ENCODE data around the gene BORA. TPM values are rescaled to one million over a fixed set of nuclear protein-coding genes. Genes with fewer than 3 reads are reported as not detected.

Gene BORA
- total RNA-seq (2016; rRNA removed; fragmentation: Illumina TruSeq; extraction: Trizol) (17.4 and 29.3 TPM in 2 replicates), polyA plus RNA-seq (2011; rRNA removed) (3.1 and 4.0 TPM in 2 replicates), polyA minus RNA-seq (2011; rRNA and poly(A)+ RNA removed; ENCODE audit: low replicate concordance) (2.1 and 4.9 TPM in 2 replicates), Bru-seq, nascent RNA (percentile 67 among the genes with signal in this experiment), BruChase-seq, experiment 1, labeled RNA remaining after a 6-hour chase (percentile 54 among the genes with signal in this experiment), BruChase-seq, experiment 2, labeled RNA remaining after a 2-hour chase (percentile 60 among the genes with signal in this experiment)
- total RNA-seq (2016; cell fraction: cytosol; rRNA removed; fragmentation: Illumina TruSeq; extraction: Trizol; ENCODE audit: low read depth): 5.3 and 7.4 TPM in 2 replicates
- 17.6 and 30.2 TPM in 2 replicates for total RNA-seq (2016; cell fraction: insoluble cytoplasmic fraction; rRNA removed; fragmentation: Illumina TruSeq; extraction: Trizol)
- 12.0 and 14.7 TPM in 2 replicates for total RNA-seq (2016; cell fraction: membrane; rRNA removed; fragmentation: Illumina TruSeq; extraction: Trizol)
- total RNA-seq (2016; cell fraction: nucleus; rRNA removed; fragmentation: Illumina TruSeq; extraction: Trizol): 13.9 and 17.1 TPM in 2 replicates
- 1.3 and 2.0 TPM in 2 replicates for polyA plus RNA-seq (2011; cell fraction: cytosol; rRNA removed)
- 3.1 and 3.5 TPM in 2 replicates for polyA plus RNA-seq (2011; cell fraction: nucleus; rRNA removed)
- 2.4 and 4.8 TPM in 2 replicates for polyA plus RNA-seq (2012)
- 2.7 and 3.6 TPM in 2 replicates for polyA plus RNA-seq (2016; cell fraction: cytosol; fragmentation: Illumina TruSeq; extraction: Trizol; ENCODE audit: low read depth)
- polyA plus RNA-seq (2016; cell fraction: insoluble cytoplasmic fraction; fragmentation: Illumina TruSeq; extraction: Trizol; ENCODE audit: low read depth): 21.7 and 22.3 TPM in 2 replicates
- 5.5 and 6.2 TPM in 2 replicates for polyA plus RNA-seq (2016; cell fraction: membrane; fragmentation: Illumina TruSeq; extraction: Trizol; ENCODE audit: low read depth)
- 13.7 and 17.4 TPM in 2 replicates for polyA plus RNA-seq (2016; cell fraction: nucleus; fragmentation: Illumina TruSeq; extraction: Trizol; ENCODE audit: insufficient read depth, low read depth)
- polyA minus RNA-seq (2011; cell fraction: cytosol; rRNA and poly(A)+ RNA removed): 2.1 and 3.2 TPM in 2 replicates
- polyA minus RNA-seq (2011; cell fraction: nucleus; rRNA and poly(A)+ RNA removed): 6.7 and 6.8 TPM in 2 replicates
- long read RNA-seq, experiment 1, partial matches to known transcripts: 2 of 9 reads
- long read RNA-seq, experiment 1, other reads (novel, unspliced or antisense): 2 of 9 reads
- long read RNA-seq, experiment 2, partial matches to known transcripts: 6 of 12 reads
- long read RNA-seq, experiment 2, other reads (novel, unspliced or antisense): 4 of 12 reads

DNA sequence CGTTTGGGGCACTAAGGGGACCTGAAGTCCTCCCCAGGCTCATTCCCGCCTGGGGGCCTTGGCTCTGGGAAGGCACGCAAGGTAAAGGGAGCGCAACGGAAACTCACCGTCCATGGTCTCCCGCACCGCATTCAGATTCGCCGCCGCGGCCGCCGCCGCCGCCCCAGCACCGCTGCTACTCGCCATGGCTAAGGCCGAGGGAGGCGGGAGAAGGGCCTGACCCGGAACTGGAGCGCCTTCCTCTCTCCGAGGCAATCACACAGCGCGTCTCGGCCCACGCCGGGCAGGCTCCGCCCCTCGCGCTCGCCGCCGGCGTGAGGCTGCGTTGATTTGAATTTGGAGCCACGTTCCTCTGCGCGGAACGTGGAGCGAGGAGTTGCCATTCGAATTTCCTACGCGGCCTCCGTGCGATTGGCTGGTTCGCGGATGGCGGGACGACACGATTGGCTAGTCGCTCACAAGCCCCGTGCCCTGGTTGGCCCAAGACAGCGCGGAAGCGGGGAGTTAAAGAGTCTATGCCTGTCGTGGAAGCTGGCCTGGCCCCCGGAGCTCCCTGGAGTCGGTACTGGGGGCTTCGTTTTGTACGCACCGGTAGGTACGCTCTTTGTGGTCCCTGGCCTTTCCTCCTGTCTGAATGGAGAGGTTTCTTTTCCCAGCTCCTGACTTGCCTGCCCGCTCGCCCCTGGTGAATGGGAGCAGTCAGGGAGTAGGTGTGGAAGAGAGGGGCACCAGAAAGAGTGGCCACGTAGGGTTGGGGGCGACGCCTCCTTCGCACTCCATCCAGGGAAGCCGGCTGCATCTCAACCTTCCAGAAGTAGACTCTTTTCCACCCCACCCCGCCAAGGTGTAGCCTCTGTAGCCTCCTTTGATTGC is at the start of gene BORA, which contains the start of gene MZT1:
Gene BORA (plus strand): TSS at position 507 of the 873 bp plus-strand sequence. CDS start 1,018 bp downstream, outside the sequence.
Gene MZT1 (minus strand): TSS at position 213 of the 873 bp plus-strand sequence. CDS start 27 bp downstream, at position 186.
- FAIRE-seq (peak; percentile 63), DNase-seq (ENCODE audit: low spot score) (peak; percentile 94), ATAC-seq (peak; percentile 98)
- Histone ChIP-seq H3K4me3 (replicated peaks in 1 of 3; ENCODE audit: insufficient read depth in 1 of 3, low read depth in 2 of 3, low read length in 3 of 3) (peak within 1 kb of the TSS; percentile 80 to 94 (median 89)), H3K4me2 (ENCODE audit: low read depth, low read length) (peak within 1 kb of the TSS; percentile 96), H2AFZ (ENCODE audit: low read length) (peak within 1 kb of the TSS; percentile 45), H3K79me2 (ENCODE audit: insufficient read depth, low read length) (peaks cover 65% of the 10 kb centered on the region), H3K27ac (ENCODE audit: extremely low read length, insufficient read depth, low read length) (peak within 1 kb of the TSS; percentile 83), H3K9ac (ENCODE audit: insufficient read depth, low read depth, low read length) (peak within 1 kb of the TSS; percentile 89), H3K4me1 (ENCODE audit: insufficient read depth, low read length) (peaks cover 39% of the 10 kb centered on the region), H3K36me3 (replicated peaks in 1 of 2; ENCODE audit: control insufficient read depth in 1 of 2, insufficient read depth in 2 of 2, low read length in 2 of 2) (peaks cover 0 to 4% of the 10 kb centered on the region in 2 experiments; a peak in 2 of 5 replicates), H4K20me1 (ENCODE audit: insufficient read depth, low read length) (0 out of 2 replicates have a peak, but pooled peaks cover 2% of the 10 kb centered on the region), H3K27me3 (ENCODE audit: control insufficient read depth in 1 of 2, insufficient read depth in 2 of 2, low read length in 2 of 2) (no peaks in the 10 kb centered on the region; a peak in 1 of 5 replicates), H3K9me3 (ENCODE audit: low read length) (no peaks in the 10 kb centered on the region)
- in situ Hi-C loops (cut with HindIII; ENCODE audit: extremely low pct_ligation_motif_present, low pct_unique_long_range_greater_than_20kb): no loop called here
- no TSS peak for BruUV-seq (replicated peaks)
- 0% methylated on average over 25 of the region's 71 CpGs for WGBS (ENCODE audit: low lambda C conversion rate)
- intact Hi-C loops (cut with micrococcal nuclease; ENCODE audit: unreplicated experiment): loop anchor here (2.0 kb wide), 1 partner anchor 53 kb away; the partner anchor contains the start of gene DIS3
- ChIA-PET POLR2A (no interaction called here), CTCF (ENCODE audit: low intra/inter-chr PET ratio, low total read pairs) (no interaction called here)
- TF ChIP-seq ZNF30 (CRISPR knock-in tag; IDR thresholded peaks at IDR 0.05) (no peak; the same call in 1 of the 2 replicates), MBNL3 (CRISPR knock-in tag; conservative IDR thresholded peaks at IDR 0.05) (no peak), PREB (CRISPR knock-in tag; IDR thresholded peaks at IDR 0.05) (no peak), IKZF4 (CRISPR knock-in tag; IDR thresholded peaks at IDR 0.05; ENCODE audit: borderline replicate concordance, low read depth, not compliant biosample characterization) (peak; percentile 79), XBP1 (CRISPR knock-in tag; IDR thresholded peaks at IDR 0.05) (no peak), ZNF12 (CRISPR knock-in tag; IDR thresholded peaks at IDR 0.05) (no peak), CAMTA2 (CRISPR knock-in tag; IDR thresholded peaks at IDR 0.05; ENCODE audit: borderline replicate concordance) (no peak), ZNF501 (CRISPR knock-in tag; IDR thresholded peaks at IDR 0.05) (peak; percentile 74), SMAD9 (CRISPR knock-in tag; IDR thresholded peaks at IDR 0.05) (no peak), JARID2 (CRISPR knock-in tag; IDR thresholded peaks at IDR 0.05; ENCODE audit: insufficient replicate concordance) (no peak), SOX6 (IDR thresholded peaks at IDR 0.05) (no peak), SOX6 (CRISPR knock-in tag; IDR thresholded peaks at IDR 0.05) (peak; percentile 70), HES4 (CRISPR knock-in tag; IDR thresholded peaks at IDR 0.05; ENCODE audit: borderline replicate concordance) (no peak), CHCHD3 (CRISPR knock-in tag; IDR thresholded peaks at IDR 0.05) (peak; percentile 100), ZNF33A (CRISPR knock-in tag; IDR thresholded peaks at IDR 0.05; ENCODE audit: borderline replicate concordance) (no peak)
- TF ChIP-seq, protein P1, sequence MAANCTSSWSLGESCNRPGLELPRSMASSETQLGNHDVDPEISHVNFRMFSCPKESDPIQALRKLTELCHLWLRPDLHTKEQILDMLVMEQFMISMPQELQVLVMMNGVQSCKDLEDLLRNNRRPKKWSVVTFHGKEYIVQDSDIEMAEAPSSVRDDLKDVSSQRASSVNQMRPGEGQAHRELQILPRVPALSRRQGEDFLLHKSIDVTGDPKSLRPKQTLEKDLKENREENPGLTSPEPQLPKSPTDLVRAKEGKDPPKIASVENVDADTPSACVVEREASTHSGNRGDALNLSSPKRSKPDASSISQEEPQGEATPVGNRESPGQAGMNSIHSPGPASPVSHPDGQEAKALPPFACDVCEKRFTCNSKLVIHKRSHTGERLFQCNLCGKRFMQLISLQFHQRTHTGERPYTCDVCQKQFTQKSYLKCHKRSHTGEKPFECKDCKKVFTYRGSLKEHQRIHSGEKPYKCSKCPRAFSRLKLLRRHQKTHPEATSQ (CRISPR knock-in tag; IDR thresholded peaks at IDR 0.05; ENCODE audit: borderline replicate concordance): peak; percentile 98
